Measurements from ENCODE around the gene ASMTL. TPM values are rescaled to one million over a fixed set of nuclear protein-coding genes. Genes with fewer than 3 reads are reported as not detected.

ASMTL gene
- total and polyA plus RNA-seq, 2 of the 13 experiments (the other 11 are each of a cell fraction or from before 2014, with no cell fraction given): 5.6 to 16.3 TPM

GRCh38 chrX:1391707-1392375 lies 60.9 kb downstream of the ASMTL start, which contains the start of gene SLC25A6 (continued):
- no peak for TF ChIP-seq DZIP1 (CRISPR knock-in tag; IDR thresholded peaks at IDR 0.05)
- TF ChIP-seq PHB2 (IDR thresholded peaks at IDR 0.05; ENCODE audit: partially characterized antibody): no peak
- TF ChIP-seq ZNF737 (CRISPR knock-in tag; IDR thresholded peaks at IDR 0.05; ENCODE audit: borderline replicate concordance): no peak
- no peak; the same call in 1 of the 2 replicates for TF ChIP-seq PPARG (CRISPR knock-in tag; conservative IDR thresholded peaks at IDR 0.05)
- peak; percentile 67; the same call in 1 of the 2 replicates for TF ChIP-seq RAD21 (CRISPR knock-in tag; IDR thresholded peaks at IDR 0.05)
- no peak for TF ChIP-seq MIXL1 (CRISPR knock-in tag; IDR thresholded peaks at IDR 0.05)
- 0 out of 2 replicates have a peak, but pooled peaks have one; percentile 56 for TF ChIP-seq WIZ (CRISPR knock-in tag; IDR thresholded peaks at IDR 0.05)
- no peak for TF ChIP-seq CCAR2 (optimal IDR thresholded peaks at IDR 0.05; ENCODE audit: low read depth, low read length)
- no peak for TF ChIP-seq ZNF746 (CRISPR knock-in tag; IDR thresholded peaks at IDR 0.05)
- TF ChIP-seq ZNF224 (CRISPR knock-in tag; IDR thresholded peaks at IDR 0.05): peak; percentile 86; the same call in 1 of the 2 replicates
- peak; percentile 94 for TF ChIP-seq ETV5 (CRISPR knock-in tag; IDR thresholded peaks at IDR 0.05; ENCODE audit: borderline replicate concordance)
- TF ChIP-seq BORCS8-MEF2B (CRISPR knock-in tag; IDR thresholded peaks at IDR 0.05): peak; percentile 81; the same call in 1 of the 2 replicates
- TF ChIP-seq SIX4 (CRISPR knock-in tag; IDR thresholded peaks at IDR 0.05): no peak
- TF ChIP-seq MBNL3 (CRISPR knock-in tag; conservative IDR thresholded peaks at IDR 0.05): no peak
- TF ChIP-seq ZNF333 (CRISPR knock-in tag; IDR thresholded peaks at IDR 0.05; ENCODE audit: borderline replicate concordance): no peak; the same call in none of the 2 replicates
- TF ChIP-seq SPEN (CRISPR knock-in tag; IDR thresholded peaks at IDR 0.05; ENCODE audit: low read depth): peak; percentile 88
- TF ChIP-seq POLR2A (IDR thresholded peaks at IDR 0.05; ENCODE audit: insufficient read depth in 1 of 2, low read depth in 2 of 2, low read length in 2 of 2): peak in 1 of 2 experiments; percentile 91; a peak in 2 of 4 replicates
- peak; percentile 99 for TF ChIP-seq SP4 (CRISPR knock-in tag; IDR thresholded peaks at IDR 0.05)
- TF ChIP-seq ZNF547 (CRISPR knock-in tag; IDR thresholded peaks at IDR 0.05): peak; percentile 97
- no peak; the same call in none of the 2 replicates for TF ChIP-seq ZIK1 (CRISPR knock-in tag; IDR thresholded peaks at IDR 0.05; ENCODE audit: borderline replicate concordance, low read depth)
- TF ChIP-seq HOXA7 (CRISPR knock-in tag; IDR thresholded peaks at IDR 0.05): no peak
- TF ChIP-seq ONECUT2 (CRISPR knock-in tag; IDR thresholded peaks at IDR 0.05): 0 out of 2 replicates have a peak, but pooled peaks have one; percentile 9
- TF ChIP-seq PCBP2 (optimal IDR thresholded peaks at IDR 0.05; ENCODE audit: low read depth, low read length, poor library complexity, severe bottlenecking): no peak
- no peak for TF ChIP-seq ZNF367 (CRISPR knock-in tag; IDR thresholded peaks at IDR 0.05; ENCODE audit: borderline replicate concordance)
